GM19099 (cell line): ENCODE data around the gene CORO2A.

Experiments
- POLR2A ChIP-seq: IDR thresholded peaks from 3 replicates; pipeline ENCODE4 v1.6.1; 2011; ENCODE audit warnings: low read depth; ENCODE audit not compliant: insufficient read length; ENCODE audit errors: extremely low read depth

Gene CORO2A

DNA sequence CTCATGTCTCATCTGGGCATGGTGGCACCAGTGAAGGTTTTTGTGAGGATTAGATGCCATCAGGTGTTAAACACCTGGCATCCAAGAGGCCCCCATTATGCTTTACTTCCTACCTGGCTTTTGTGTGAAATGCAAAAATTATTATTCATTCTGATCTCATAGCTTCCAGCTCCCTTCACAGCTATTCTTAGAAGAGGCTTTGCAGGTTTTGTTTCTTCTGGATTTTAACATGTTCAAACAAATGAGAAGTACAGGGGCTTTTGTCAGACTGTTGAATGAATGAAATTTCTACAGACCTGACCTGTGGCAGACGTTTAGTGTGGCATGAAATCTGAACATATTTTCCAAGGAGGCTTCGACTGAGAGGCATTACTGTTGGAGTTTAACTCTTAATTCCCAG lies 14.3 kb upstream of the CORO2A start:
- no peak for TF ChIP-seq POLR2A

DNA sequence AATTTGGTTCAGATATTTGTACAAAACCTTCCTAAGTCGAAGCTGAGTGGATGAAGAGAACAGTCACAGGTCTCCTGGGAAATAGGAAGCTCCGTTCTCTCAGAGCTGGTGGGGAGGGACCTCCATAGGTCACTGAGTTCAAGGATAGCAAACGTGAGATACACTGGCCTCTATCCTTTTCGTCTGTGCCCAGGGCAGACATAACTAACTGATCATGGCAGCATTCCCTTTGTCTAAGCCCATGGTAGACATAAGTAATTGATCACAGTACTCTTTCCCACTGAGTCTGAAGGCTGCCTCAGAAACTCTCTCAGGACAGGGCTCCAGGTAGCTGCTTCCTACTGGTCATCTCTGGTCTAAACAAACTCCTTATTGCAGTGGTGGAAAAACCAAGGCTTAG lies 12.3 kb upstream of the CORO2A start:
- TF ChIP-seq POLR2A, result no peak

DNA sequence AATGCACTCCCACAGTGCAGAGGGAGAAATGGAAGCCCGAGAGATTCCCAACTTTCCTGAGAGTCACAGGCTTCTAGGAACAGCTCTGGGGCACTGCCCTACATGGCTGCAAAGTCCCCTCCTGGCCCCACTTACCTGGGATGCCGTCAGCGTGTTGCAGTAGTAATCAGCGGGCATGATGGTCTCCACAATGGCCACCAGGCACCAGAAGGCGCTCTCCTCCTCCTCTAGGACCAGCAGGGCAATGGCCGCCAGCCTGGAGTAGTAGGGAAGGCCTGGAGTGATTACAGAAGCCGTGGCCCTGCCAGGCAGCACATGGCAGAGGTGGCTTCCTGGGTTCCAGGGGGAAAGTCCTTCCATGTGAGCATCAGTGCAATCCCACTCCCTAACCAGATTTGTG lies 10.7 kb upstream of the CORO2A start:
- no peak for TF ChIP-seq POLR2A

DNA sequence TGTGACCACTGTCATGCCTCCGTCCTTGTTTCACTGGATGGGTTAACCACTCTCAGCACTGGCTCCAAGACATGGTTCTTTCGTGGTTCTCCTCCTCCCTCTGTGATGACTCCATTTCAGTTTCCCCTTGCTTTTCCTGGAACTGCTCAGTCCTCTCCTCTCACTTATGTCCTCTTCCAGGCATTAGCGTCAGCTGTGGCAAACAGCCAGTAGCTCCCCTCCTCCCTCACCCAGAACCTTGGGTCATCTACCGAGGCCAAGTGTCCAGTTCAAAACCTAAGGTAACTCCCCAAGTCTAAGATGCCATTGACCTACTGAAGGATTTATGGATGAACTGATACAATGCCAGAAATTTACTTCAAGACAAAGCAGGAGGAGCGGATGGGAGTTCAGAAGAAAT lies 9.8 kb upstream of the CORO2A start:
- no peak for TF ChIP-seq POLR2A

DNA sequence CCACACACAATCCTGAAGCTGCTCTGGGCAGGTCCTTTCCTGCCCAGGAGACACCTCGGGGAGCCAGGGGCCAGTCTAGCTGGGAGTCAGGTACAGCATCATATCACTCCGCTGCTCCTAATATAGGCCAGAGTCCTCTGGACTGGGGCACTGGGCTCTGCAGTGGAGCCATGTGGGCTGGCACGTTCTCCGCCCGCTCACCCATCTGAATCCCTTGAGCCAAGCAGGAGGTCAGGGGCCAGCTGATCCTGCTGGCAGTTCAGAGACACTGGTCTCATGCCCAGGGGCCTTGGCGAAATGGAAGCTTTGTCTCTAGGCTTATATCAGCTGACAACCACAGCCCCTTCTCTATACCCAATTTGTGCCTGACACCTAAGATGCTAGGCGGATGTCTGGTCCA lies 9.3 kb upstream of the CORO2A start:
- no peak for TF ChIP-seq POLR2A

DNA sequence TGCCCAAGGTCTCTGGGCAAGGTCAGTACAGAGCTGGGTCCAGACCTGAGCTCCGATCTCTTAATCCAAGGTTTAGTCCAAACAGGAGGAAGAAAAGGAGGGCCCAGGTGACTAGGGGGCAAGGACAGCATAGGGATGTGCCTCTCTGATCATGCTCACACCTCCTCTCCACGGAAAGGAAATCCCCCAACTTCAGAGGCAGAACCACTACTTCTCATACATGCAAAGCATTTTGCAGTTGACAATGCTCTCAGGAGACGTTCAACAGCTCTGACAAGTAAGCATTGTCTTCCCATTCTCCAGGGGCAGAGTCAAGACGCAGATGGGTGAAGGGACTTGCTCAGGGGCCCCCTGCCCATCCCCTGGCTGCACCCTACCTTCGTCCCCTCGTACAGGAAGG lies 8.7 kb upstream of the CORO2A start:
- TF ChIP-seq POLR2A, result no peak

DNA sequence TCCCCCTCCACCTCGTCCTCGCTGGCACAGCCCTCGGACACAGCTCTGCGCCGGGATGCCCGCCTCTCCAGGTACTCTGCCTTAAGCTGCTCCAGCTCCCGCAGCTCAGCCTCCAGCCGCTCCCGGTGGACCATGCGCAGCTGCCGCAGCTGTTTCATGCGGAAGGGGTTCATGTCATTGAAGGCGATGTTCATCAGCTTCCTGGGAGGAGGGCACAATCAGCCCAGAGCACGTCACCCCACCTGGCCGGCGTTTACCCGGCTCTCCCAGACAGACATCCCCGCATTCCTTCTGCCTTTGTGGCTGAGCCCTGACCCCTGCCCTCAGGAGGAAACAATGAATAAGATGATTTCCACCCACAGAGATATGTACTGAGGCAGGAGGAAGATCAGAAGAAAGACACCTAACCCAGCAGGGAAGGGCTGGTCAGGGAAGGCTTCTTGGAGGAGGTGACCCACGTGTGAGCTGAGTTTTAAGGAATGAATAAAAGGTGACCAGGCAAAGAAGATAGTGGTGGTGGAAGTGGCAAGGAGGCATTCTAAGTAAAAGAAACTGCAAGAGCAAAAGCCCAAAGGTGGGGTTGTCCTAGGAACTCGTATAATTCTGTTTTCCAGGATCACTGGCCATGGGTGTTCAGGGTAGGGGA lies 7.1 kb upstream of the CORO2A start:
- no peak for TF ChIP-seq POLR2A

DNA sequence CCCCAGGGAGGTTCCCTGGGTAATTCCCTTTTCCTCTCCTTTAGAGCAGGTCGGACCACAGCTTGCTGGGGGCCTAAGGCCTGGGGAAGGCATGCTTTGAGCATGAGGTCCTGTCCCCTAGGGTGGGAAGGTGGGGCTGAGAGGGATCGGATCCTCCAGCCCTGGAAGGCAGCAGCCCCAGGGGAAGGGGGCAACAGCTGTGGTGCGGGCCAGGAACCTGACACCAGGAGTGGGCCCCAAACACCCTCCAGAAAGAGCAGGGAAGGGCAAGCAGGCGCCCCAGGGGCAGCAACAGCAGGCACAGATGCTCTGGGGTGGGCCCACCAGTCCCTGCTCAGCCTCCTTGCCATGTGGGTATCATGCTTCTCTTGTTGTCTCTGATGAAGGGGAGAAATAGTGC lies 3.2 kb upstream of the CORO2A start:
- TF ChIP-seq POLR2A, result no peak

DNA sequence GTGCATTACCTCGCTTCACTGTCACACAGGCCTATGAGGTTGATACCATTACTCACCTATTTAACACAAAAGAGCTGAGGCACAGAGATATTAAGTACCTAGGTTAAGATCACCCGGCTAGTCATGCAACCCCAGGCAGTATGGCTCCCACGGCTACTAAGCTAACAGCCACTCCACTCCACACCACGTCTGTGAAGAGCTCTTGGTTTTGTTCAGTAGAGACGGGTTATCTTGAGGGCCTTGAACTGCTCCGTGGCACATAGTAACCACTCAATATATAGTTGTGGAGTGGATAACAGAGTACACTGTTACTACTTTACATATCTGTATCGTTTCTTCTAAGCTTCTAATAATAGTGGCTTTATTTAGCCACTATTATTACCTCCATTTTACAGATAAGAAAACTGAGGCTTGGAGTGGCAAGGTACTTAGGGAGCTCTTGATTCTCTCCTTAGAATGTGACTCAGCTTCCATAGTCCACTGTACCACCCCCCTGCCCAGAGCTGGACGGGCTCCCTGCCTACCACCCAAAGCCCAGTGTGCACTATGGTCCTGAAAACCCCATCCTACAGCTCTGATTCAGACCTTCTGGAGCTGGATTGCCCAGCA lies 1.0 kb upstream of the CORO2A start:
- TF ChIP-seq POLR2A, result no peak

DNA sequence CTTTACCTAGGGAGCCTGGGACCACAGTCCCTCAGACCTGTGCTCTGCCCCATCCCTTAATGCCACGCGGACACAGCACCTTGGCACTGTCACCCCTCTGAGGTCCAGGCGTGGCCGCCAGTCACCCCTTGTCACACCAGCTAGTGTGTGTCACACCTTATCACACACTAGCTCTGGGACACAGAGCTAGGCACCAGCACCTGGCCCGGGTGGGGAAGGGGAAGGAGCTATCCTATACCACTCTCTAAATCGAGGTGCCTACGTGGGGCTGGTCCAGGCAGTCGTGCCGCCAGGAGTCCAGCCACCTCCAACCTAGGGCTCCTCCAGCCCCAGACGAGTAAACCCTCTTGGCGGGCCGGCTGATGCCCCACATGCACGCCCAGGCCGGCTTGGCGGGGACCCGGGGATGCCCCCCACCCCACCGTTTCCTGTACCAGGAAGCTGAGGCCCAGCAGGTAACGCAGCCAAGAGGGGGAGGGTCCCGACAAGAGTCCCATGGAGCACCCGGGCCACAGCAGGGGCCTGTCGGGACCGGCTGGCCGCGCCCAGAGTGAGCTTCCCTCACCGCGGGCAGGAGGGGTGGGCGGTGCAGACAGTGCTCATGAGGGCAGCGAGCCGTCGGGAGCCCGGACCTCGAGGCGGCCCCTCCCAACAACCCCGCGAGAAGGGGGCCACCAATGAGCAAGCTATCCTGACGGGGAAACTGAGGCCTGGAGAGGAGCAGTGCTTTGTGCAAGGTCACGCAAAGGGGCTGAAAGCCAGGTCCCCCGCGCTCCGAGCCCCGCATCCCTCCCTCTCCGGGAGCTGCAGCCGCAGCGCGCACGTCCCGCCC lies 550 bp downstream of the CORO2A start:
- TF ChIP-seq POLR2A, result no peak

DNA sequence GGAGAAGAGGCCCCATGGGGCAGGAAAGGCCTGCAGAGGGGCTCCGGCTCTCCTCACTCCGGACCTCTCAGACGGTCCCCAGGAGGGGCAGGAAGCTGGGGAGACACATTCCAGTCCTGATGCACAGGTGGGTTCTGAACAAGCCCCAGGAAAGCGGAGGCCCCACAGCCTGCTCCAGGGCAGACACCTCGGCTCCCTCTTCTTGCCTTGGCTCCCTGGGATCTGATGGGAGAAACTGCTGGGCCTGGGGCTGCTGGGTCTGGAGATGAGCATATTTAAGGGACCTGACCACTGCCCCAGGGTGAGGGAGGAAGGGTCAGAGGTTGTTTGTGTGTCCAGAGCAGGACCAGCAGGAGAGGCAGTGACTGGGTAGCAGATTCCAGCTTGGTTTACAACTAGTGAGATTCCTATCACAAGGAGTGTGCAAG lies 1.2 kb downstream of the CORO2A start:
- TF ChIP-seq POLR2A, result no peak

DNA sequence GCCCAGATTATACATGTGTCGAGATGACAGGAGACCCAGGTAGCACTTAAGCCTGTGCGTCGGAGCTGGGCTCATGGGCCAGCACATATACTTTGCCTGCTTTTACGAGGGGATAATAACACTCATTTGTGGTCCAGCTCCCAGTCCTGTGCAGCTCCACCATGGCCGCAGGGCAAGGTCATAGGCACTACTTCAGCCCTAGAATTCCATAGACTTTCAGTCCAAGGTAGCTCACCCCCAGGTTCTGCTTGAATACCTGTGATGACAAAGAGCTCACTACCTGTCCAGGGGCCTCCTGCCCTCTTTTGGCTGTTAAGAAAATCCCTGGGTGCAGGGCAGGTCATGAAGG lies 1.7 kb downstream of the CORO2A start:
- no peak for TF ChIP-seq POLR2A

DNA sequence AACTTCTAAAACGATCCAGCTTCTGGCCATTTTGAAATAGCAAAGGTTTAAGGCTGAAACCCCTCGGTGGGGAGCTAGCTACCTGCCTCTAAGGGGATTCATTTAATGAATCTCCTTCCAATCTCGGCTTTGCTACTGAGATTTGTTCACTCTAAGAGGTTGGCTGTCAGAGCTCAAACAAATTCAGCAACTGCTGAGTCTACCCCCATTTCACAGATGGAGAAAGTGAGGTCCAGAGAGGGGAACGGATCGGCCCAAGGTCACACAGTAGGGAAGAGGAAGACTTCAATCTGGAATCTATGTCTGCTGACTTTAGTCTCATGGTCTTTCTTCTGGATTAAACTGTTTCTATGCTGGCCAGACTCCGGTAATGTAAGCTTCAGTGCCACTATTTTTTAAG lies 3.0 kb downstream of the CORO2A start:
- no peak for TF ChIP-seq POLR2A

DNA sequence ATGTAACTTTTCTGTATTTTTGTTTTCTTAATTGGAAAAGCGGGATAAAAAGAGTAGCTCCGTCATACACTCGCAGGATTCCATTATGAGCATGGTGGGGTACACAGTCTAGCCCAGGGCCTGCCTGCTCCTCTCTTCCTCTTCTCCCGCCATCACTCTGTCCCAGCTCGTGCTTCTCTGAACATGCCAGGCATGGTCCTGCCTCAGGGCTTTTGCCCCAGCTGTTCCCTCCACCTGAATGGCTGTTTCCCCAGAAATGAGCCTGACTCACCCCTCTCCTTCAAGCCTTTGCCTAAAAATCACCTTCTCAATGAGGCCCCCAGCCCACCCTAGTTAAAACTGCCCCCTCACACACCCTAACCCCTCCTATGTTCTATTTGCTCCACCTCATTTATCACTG lies 4.5 kb downstream of the CORO2A start:
- no peak for TF ChIP-seq POLR2A

DNA sequence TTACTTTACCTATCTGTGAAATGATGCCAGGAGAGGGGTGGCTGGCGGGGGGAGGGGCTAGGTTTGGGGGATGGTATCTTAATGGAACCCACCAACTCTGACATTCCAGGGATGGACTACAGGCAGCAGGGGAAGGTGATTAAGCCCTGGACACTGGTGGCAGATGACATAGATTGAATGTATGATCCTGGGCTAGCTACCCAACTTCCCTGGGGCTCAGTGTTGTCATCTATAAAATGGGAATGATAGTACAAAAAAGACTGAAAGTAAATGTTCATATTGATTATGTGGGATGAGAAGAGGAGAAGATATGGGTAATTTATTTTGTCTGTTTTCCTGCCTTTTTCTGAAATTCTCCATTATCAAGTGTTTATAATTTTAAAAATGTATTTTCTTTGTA lies 6.2 kb downstream of the CORO2A start:
- no peak for TF ChIP-seq POLR2A

DNA sequence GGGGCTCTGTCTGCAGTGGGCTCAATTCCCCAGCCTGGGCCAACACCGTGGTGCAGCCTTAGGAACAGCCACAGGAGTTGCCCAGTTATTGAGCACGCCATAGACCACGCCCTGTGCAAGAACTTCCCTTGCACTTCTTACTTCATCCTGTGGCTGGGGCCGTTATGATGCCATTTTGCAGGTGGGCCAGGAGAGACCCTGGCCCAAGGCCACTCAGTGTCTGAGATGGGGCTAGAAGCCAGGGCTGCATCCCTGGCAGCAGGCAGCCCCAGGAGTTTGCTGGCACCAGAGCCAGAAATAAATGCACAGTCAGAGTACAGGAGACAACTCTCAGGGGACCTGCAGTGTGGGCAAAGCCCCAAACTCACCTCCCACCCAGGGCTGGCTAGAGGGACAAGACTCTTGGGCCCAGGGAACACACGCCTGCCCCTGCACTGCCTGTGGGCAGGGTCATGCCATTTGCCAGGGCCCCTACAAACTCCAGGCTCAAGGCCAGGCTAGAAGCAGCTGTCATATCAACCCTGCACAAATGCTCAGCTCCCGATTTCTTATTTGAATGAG lies 6.7 kb downstream of the CORO2A start:
- TF ChIP-seq POLR2A, result no peak
